Thymus (tissue), 11 donors: ENCODE data around the gene IFNLR1. TPM values are rescaled to one million over a fixed set of nuclear protein-coding genes. Genes with fewer than 3 reads are reported as not detected.

Source experiments
- DNase-seq, 9 donors: peaks; one replicate each; pipeline ENCODE4 v3.0.0-alpha.2; 2013; ENCODE audit warnings: low spot score in 9 of 9, low read depth in 6 of 9, missing footprints in 1 of 9
- H3K27ac ChIP-seq, 2 donors: one replicate each; pipeline ENCODE4 v1.5.1; 2013; ENCODE audit warnings: control low read depth in 1 of 2, low read depth in 1 of 2, low read length in 1 of 2, mild to moderate bottlenecking in 1 of 2, moderate library complexity in 1 of 2
- H3K27me3 ChIP-seq, 2 donors: one replicate each; pipeline ENCODE4 v1.5.1; 2013; ENCODE audit warnings: low read length in 1 of 2; ENCODE audit not compliant: control insufficient read depth in 2 of 2, insufficient read depth in 1 of 2
- H3K36me3 ChIP-seq, 2 donors: one replicate each; pipeline ENCODE4 v1.5.1; 2013; ENCODE audit warnings: low read length in 1 of 2, mild to moderate bottlenecking in 1 of 2, moderate library complexity in 1 of 2; ENCODE audit not compliant: control insufficient read depth in 2 of 2, insufficient read depth in 2 of 2
- H3K4me1 ChIP-seq, 2 donors: one replicate each; pipeline ENCODE4 v1.5.1; 2013; ENCODE audit warnings: low read length in 2 of 2; ENCODE audit not compliant: control insufficient read depth in 2 of 2, insufficient read depth in 2 of 2
- H3K4me3 ChIP-seq, 2 donors: one replicate each; pipeline ENCODE4 v1.5.1; 2013; ENCODE audit warnings: low read length in 2 of 2, control low read depth in 1 of 2, mild to moderate bottlenecking in 1 of 2
- H3K9me3 ChIP-seq, 2 donors: one replicate each; pipeline ENCODE4 v1.5.1; 2013; ENCODE audit warnings: low read length in 1 of 2, mild to moderate bottlenecking in 1 of 2; ENCODE audit not compliant: control insufficient read depth in 2 of 2, insufficient read depth in 1 of 2
- WGBS: extraction: QIAGEN DNeasy Blood & Tissue Kit; methylation state at CpG from one replicate; pipeline ENCODE4 v1.1.7; 2013; 5-methylcytosine and 5-hydroxymethylcytosine counted together
- polyA plus RNA-seq: library from polyadenylated mRNA; stranded (reverse); fragments of 200-250 nt; gene quantifications from one replicate; pipeline ENCODE4 v1.2.3, GENCODE V29; 2013
- total RNA-seq: library from RNA; stranded (reverse); fragments of 120-200 nt; gene quantifications from one replicate; pipeline ENCODE4 v1.2.4, GENCODE V29; 2013
- donor health status: healthy.

Gene IFNLR1
- total and polyA plus RNA-seq, 2 donors: 0.66 to 1.3 TPM

DNA sequence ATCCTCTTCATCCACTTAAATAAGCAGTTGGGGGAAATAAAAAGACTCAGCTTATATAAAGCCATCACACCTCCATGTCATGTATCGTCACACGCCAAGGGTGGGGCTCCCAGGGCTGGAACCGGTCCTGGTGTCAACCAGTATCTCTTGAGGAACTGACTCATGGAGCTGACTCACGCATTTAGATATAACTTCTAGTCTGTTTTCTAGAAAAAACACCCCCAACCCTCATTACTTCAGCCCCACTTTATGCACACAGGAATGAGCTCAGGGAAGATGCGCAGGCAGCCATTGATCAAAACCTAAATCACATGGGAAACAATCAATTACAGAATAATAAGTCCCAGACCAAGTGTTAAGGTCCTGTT is 37.2 kb downstream of the IFNLR1 start:
- H3K9me3 ChIP-seq: no peaks in the 10 kb centered on the region
- H3K27me3 ChIP-seq: peaks cover 14 to 54% of the 10 kb centered on the region in 2 donors
- no peak for DNase-seq
- no peak overlapping the region for H3K4me3 ChIP-seq
- WGBS: 83% methylated on average over 5 of the region's 5 CpGs
- no peaks in the 10 kb centered on the region for H3K36me3 ChIP-seq
- H3K4me1 ChIP-seq: no peaks in the 10 kb centered on the region
- H3K27ac ChIP-seq: no peak overlapping the region

DNA sequence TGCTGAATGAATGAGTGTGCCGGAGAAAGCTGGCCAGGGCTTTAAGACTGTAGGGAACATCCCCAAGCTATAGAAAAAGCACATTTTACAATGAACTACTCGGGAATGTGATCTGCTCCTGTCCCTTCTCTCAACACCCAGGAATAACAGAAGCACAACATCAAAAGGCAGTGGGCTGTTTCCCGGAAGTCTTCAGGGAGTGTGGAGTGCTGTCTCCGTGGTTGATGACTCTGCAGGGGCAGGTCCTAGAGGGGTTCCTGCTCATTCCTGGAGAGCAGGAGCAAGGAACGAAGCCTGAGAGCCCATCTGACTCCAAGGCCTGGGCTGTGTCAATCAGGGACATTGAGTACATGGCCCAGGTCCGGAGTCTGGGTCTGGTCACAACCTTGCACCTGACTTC is 39.3 kb downstream of the IFNLR1 start:
- H3K4me1 ChIP-seq: no peaks in the 10 kb centered on the region
- 76% methylated on average over 6 of the region's 6 CpGs for WGBS
- H3K27me3 ChIP-seq: peaks cover 14 to 53% of the 10 kb centered on the region in 2 donors
- H3K4me3 ChIP-seq: no peak overlapping the region
- no peak overlapping the region for H3K27ac ChIP-seq
- H3K36me3 ChIP-seq: no peaks in the 10 kb centered on the region
- H3K9me3 ChIP-seq: no peaks in the 10 kb centered on the region
- DNase-seq: no peak

DNA sequence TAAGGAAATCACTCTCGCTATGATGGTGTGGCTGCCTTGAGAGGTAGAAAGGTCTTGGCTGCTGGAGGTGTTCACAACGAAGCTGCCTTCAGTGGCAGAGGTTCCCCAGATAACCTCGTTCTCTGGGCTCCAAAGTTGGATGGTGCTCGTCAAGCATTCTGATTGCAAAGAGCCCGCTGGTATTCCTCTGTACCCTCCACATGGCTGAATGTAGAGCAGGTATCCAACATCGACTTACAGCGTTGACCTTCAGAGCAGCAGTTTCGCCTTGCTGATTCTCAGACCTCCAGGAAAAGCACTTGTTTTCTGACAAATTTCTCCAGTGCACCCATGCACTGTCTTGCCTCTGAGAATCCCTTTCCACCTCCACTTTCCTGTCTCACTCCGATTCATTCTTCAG is 39.9 kb downstream of the IFNLR1 start:
- no peak overlapping the region for H3K4me3 ChIP-seq
- DNase-seq: no peak
- no peak overlapping the region for H3K27ac ChIP-seq
- H3K4me1 ChIP-seq: no peaks in the 10 kb centered on the region
- H3K9me3 ChIP-seq: no peaks in the 10 kb centered on the region
- peaks cover 12 to 47% of the 10 kb centered on the region in 2 donors for H3K27me3 ChIP-seq
- WGBS: 95% methylated on average over 9 of the region's 9 CpGs
- no peaks in the 10 kb centered on the region for H3K36me3 ChIP-seq

DNA sequence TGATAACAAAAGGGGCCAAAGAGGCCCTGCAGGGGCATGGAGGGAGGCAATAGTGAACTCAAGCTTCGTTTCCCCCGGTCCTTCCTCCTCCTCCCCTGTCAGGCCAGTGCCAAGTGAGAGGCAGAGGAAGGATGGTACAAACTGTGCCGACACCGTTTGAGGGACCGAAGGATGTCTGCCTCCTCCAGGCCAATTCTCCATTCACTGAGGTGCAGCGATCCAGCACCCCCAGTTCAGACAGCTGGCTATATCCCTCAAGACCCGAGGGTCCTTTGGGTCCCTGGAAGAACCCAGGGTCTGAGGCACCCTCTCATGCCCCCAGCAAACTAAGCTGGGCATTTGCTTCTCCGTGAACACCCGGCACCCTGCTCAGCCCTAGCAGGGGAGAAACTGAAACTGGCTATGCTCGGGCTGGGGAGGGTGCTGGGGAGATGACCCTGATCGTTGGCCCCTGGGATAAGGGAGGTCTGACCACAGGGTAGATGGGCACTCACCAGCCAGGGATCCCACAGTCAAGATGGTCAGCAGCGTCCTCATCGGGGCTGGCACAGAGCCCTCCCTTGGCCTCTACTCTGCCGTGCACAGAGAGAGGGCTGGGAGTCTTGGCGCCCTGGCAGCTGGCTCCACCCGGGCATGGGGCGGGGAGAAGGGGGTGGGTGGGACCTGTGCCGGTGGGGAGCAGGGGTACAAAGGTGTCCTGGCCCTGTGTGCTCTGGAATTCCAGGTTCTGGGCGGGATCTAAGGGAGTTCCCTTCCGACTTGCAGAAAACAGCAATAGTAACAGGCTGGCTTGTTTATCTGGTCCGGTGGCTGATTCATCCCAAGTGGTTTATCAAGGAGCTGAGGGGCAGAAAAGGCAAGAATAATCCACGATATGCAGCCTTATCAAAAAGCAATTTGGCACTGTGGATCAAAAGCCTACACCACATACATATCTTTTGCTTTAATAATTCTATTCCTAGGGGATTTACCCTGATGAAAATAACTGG is 44.2 kb downstream of the IFNLR1 start, which contains the start of gene IL22RA1:
IL22RA1 (minus strand) TSS at position 595 of the 989 bp plus-strand sequence; CDS start at position 537, 58 bp downstream.
- Histone ChIP-seq H3K36me3 (no peaks in the 10 kb centered on the region), H3K9me3 (no peaks in the 10 kb centered on the region), H3K4me3 (no peak within 1 kb of the TSS), H3K27me3 (peaks cover 0 to 7% of the 10 kb centered on the region in 2 donors), H3K27ac (no peak within 1 kb of the TSS), H3K4me1 (no peaks in the 10 kb centered on the region)
- DNase-seq: no peak
- WGBS: 84% methylated on average over 22 of the region's 22 CpGs

DNA sequence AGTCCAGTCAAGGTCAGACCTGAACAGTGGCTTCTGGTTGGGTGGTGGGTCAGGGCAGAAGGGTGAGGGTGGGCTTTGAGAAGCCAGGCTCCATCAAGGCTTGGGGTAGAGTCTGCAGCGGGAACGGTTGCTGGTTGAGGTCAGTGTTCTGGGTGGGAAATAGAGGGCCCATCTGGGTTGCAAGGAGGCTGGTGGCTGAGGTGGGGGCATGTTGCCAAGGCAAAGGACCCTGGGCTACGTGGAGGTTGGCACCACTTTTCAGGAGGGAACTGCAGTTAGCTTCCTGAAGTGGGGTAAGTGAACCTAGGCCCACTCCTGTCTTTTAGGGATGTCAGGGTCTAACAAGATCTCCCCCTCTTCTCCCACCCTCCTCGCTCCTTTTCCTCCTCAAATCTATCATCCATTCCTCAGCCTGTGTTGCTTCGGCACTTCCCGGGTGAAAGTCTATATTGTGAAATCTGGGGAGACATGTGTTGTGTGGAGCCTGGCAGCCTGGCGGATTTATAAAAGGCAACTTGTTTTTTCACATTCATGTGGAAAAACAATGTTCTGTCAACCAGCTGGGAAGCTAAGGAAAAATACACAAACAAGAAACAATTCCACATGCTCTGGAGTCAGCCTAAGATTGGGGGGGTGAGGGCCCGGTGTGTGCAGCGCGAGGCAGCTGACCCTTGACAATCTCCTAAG is 45.6 kb downstream of the IFNLR1 start:
- DNase-seq: no peak
- no peak overlapping the region for H3K27ac ChIP-seq
- H3K4me3 ChIP-seq: no peak overlapping the region
- H3K9me3 ChIP-seq: no peaks in the 10 kb centered on the region
- no peaks in the 10 kb centered on the region for H3K4me1 ChIP-seq
- no peaks in the 10 kb centered on the region for H3K36me3 ChIP-seq
- 93% methylated on average over 10 of the region's 10 CpGs for WGBS
- H3K27me3 ChIP-seq: peaks cover 0 to 6% of the 10 kb centered on the region in 2 donors

DNA sequence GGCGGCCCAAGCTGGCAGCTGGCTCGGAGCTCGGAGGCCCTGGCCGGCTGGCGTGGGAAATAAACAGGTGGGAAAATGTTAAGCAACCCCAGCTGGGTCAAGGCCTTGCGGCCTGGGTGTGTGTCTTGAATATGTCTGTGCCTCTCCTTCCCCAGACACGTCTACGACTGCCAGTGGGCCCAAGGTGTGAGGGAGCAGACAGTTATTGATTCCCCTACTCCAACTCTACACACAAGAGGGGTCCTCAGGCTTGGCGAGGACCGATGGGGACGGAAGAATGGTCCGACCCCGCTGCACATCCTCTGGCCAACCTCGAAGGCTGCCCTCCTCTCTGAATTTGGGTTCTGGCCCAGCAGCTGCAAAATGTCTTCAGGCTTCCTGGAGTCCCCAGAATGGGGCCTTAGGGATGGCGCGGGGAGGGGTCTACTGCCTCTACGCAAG is 46.3 kb downstream of the IFNLR1 start:
- no peaks in the 10 kb centered on the region for H3K4me1 ChIP-seq
- peaks cover 0 to 6% of the 10 kb centered on the region in 2 donors for H3K27me3 ChIP-seq
- H3K27ac ChIP-seq: no peak overlapping the region
- H3K36me3 ChIP-seq: no peaks in the 10 kb centered on the region
- DNase-seq: no peak
- H3K4me3 ChIP-seq: no peak overlapping the region
- WGBS: 91% methylated on average over 17 of the region's 17 CpGs
- H3K9me3 ChIP-seq: no peaks in the 10 kb centered on the region

DNA sequence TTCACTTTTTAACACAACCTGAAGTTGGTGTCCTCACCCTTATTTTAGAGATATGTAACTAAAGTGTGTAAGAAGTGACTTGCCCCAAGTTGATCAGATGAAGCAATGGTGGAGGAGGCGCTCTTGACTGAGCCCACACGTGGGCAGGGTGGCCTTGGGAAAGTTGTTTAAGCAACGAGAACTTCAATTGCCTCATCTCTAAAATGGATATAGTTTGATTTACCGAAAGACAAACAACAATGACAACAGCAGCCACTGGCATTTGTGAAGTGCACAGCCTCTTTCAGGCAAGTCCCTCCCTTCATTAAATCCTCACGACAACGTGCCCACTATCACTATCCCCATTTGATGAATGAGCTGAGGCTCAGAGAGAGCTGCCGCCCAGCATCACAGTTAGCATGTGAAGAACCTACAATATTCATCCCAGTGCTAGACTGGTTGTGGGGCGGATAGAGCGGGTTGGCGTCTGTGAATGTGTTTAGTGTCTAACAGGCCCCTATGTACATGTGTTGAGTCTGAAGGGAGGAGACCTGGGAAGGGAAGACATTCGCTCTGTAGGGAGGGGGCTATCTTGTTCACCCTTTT is 47.2 kb downstream of the IFNLR1 start:
- no peak overlapping the region for H3K4me3 ChIP-seq
- no peaks in the 10 kb centered on the region for H3K36me3 ChIP-seq
- H3K27ac ChIP-seq: no peak overlapping the region
- no peaks in the 10 kb centered on the region for H3K9me3 ChIP-seq
- H3K4me1 ChIP-seq: no peaks in the 10 kb centered on the region
- H3K27me3 ChIP-seq: peaks cover 0 to 6% of the 10 kb centered on the region in 2 donors
- DNase-seq: no peak
- WGBS: 95% methylated on average over 11 of the region's 11 CpGs

DNA sequence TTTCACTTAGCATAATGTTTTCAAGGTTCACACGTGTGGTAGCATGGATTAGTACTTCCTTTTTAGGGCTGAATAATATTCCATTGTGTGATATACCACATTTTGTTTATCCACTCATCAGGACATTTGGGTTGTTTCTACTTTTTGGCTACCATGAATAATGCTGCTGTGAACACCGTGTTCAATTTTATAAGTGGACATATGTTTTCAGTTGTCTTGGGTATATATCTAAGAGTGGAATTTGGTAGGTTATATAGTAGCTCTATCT is 47.9 kb downstream of the IFNLR1 start:
- Histone ChIP-seq H3K4me1 (no peaks in the 10 kb centered on the region), H3K27me3 (peaks cover 0 to 4% of the 10 kb centered on the region in 2 donors), H3K36me3 (no peaks in the 10 kb centered on the region), H3K4me3 (no peak overlapping the region), H3K9me3 (no peaks in the 10 kb centered on the region), H3K27ac (no peak overlapping the region)
- no peak for DNase-seq
- 76% methylated on average over 2 of the region's 2 CpGs for WGBS
